DMS53 treated with DMSO at 0.1 percent for 48 hours (cell line): ENCODE measurements around the gene SLC24A4.

Source experiments
- DNase-seq: peaks from one replicate; lab custom pipeline; 2025; ENCODE audit not compliant: unreplicated experiment; lab: John Stamatoyannopoulos, UW

SLC24A4 gene

GRCh38 chr14:92494512-92494911, 171.5 kb downstream of the SLC24A4 start:
- no peak for DNase-seq

GRCh38 chr14:92495027-92495426, 172.1 kb downstream of the SLC24A4 start:
- DNase-seq, result no peak

GRCh38 chr14:92496191-92496857, 173.4 kb downstream of the SLC24A4 start:
- no peak for DNase-seq

DNA sequence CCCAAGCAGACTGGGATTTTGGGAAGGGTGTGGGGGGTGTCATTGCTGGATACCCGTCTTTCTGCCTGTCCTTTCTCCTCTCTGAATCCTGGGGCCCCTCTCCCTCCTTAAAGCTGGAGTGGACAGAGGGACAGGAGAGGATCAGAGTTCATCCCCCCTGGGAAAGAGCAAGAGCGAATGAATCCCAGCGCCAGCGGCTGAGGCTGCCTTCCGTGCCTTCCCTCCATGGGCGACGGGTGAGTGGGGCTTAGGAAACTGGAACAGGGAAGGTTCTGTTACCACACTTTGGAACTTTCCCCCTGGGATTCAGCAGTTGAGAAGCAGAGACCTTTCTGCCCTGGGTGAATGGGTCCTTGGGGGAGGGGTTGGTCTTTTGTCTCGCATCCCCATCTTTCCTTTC, 174.4 kb downstream of the SLC24A4 start:
- DNase-seq, result no peak

DNA sequence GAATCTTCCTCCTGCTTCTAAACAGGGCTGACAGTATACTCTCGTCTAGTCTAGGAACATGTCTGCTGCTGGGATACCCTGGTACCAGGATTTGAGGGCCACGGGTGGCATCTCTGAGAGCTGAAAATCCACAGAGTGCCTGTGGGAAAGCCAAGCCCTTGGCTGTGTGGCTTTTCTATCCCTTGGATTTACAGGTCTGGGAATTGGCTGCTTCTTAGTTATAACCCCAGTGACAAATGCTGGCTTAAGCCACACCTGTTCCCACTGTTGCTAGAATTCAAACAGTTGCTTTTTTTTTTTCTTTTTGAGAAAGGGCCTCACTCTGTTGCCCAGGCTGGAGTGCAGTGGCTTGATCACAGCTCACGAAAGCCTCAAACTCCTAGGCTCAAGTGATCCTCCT, 176.3 kb downstream of the SLC24A4 start:
- DNase-seq, result no peak

DNA sequence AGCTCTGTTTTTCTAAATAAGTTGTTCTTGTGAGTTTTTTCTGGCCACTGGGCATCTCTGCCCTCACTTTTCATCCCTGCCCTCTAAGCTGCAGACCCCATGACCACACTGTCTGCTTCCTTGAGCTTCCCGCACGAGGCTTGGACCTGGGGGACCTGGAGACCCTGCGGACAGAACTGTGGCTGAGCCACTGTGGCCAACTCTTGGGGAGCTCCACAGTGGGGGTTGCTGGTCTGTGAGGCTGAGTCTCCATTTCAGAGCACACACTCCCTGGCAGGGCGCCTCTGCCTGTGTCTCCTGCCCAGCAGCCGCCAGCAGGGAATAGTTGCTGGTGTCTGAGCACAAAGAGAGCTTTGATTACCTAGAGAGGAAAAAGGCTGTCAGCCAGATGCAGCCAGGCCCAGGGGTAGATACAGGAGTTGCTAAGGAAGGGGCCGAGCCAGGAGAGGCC, 177.6 kb downstream of the SLC24A4 start:
- DNase-seq, result no peak

DNA sequence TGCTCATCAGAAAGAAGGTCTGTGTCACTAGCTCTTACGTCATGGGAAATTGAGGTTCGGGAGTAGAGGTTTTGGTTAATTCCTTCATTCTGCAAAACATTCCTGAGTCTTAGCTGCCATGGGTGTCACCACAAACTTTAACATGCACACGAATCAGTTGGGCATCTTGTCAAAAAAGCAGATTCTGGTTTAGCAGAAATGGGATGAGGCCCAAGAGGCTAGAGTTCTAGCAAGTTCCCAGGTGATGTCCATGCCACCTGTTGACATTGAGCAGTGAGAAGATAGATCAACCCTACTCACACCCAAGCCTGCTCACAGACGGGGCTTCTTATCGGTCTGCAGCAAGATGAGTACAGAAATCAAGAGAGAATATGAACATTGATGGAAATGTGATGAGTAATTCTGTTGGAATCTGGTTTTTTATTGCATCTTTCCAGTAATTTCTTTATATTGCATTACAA, 179.0 kb downstream of the SLC24A4 start:
- no peak for DNase-seq

- no peak for DNase-seq
Observed at GRCh38 chr14:92502541-92503286, 179.7 kb downstream of the SLC24A4 start.

DNA sequence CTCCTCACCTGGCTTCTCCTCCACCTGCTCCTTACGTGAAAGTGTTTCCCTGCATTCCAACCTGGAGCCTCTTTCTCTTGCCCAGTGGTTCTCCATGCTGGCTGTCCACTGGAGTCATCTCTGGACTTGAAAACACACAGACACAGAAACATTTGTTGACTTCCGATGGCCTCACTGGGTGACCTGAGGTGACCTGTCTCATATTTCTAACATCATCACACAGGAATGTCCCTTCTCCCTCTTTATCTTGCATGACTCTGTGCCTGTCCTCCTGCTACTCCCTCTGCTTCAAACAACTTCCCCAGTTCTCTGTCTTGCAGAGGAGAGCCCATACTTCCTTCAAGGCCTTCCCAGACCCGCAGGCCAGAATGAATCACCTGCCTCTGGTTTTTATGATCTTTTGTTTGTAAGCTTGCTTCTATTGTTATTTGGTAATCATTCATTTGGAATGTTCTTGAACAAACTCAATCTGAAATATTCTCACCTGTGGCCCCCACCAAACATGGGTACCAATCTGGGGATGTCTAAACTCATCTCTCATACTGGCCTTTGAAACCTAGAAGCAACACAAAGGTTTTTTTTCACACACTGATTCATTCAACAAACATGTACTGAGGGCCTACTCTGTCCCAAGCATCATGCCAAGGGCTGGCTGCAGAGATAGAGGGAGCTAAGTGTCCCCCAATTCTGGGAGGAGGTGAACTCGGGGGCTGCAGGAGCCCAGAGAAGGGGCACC, 181.0 kb downstream of the SLC24A4 start:
- peak; percentile 35 for DNase-seq

DNA sequence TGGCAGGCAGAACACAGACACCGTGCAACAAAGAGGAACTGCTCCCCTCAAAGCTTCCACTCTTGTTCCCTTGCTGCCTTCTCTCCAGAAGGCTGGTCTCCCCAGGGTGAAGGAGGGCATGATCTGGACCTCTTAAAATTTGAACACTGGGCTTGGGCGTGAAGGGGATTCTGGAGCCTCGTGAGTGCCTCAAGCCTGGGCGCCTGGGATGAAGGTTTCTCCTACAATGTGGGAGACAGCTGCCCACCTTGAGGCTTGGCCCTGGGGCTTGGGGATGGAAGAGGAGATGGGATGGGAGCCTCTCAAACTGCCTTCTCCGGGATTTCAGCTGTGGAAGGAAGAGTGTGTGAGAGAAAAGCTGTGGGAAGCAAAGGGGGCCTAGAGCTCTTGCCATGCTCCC, 182.9 kb downstream of the SLC24A4 start:
- no peak for DNase-seq

DNA sequence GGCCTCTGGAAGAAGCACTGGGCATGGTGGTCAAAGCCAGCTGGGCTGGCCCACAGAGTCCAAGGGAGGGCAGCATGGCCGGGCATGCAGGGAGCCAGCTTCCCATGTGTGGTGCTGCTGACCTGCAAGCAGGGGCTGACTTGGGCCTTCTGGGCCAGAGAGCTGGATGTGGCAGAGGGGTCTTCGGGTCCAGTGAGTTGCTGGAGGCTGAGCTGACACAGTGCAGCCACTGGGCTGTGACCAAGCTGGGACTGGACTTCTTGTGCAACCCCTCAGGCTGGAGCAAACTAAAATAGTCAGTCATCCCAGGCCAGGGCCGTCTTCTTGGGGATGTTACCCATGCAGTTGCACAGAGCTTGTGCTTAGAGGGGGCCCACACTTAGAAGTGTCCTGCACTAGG, 183.3 kb downstream of the SLC24A4 start:
- no peak for DNase-seq

GRCh38 chr14:92507174-92507768, 184.3 kb downstream of the SLC24A4 start:
- DNase-seq, result peak; percentile 22

DNA sequence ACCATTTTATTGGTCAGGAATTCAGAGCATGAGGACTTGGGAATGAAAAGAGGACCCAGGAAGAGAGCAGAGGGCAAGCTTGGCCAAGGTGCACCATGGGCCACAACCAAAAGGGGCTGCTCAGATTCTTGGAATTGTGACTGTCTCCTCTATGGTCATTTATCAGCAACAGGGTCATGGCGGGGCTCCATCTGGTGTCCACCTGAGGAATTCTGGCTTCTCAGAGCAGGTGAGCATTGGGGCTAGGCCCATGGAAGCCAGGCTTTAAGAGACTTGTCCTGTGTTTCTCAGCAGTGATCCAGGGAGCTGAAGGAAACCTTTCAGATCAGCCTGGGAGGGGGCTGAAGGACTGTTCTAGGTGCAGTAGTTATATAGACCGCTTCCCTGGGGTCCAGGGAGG, 188.0 kb downstream of the SLC24A4 start:
- no peak for DNase-seq

- DNase-seq, result no peak
Observed at GRCh38 chr14:92511453-92512238, 188.7 kb downstream of the SLC24A4 start.

DNA sequence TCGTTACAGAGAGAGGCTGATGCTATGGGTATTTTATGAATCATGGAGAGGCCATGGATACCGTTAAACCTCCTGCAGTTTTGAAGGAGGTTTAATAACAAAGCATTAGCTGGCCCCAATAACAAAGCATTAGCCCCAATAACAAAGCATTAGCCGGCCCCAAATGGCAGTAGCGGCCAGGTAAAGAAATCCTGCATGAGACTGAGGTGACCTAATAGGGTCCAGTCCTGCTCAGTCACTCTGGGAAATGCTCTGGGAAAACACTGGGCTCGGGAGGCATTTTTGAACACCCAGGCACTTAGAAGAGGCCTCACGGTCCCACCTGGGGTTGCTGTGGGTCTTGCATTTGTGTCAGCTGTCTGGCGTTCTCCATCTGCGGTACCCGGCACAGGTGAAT, 189.8 kb downstream of the SLC24A4 start:
- DNase-seq, result no peak

DNA sequence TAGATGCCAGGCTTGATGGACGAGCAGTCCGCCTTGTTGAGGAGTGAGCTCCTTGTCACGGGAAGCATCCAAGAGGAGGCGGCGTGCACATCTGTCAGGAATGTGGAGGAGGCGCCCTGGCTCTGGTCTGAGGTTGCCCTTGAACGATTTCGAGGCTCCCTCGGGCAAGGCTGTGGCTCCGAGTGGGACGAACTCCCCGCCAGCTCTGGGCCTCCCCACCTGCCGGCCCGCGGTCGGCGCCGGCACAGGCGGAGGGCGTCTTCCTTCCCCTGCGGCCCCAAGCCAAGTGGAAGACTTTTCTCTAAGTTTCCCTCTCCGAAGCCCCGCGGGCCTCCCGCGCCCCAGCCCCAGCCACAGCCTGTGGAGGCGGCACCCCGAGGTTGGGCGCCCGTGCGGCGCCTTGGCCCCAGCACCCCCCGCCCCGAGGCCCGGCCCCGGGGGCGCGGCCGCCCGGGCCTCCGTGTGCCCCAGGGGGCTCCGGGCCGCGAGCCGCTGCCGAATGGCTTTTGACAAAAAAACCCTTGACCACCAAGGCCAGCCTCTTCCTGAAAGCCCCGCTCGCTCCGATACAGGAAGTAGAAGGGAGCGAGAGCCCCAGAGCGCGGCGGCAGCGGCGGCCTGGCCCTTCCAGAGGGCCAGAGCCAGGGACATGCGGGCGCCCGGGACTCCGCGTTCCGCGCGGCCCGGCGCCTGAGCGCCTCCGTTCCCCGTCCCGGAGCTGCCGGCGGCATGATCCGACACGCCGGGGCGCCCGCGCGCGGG, 190.4 kb downstream of the SLC24A4 start, which contains the start of gene RIN3:
TSS of gene RIN3 (plus strand) at position 578 of the 762 bp plus-strand sequence. CDS start at position 730, 152 bp downstream.
- peak; percentile 14 for DNase-seq

- DNase-seq, result no peak
Observed at GRCh38 chr14:92513966-92514843, 191.2 kb downstream of the SLC24A4 start.

DNA sequence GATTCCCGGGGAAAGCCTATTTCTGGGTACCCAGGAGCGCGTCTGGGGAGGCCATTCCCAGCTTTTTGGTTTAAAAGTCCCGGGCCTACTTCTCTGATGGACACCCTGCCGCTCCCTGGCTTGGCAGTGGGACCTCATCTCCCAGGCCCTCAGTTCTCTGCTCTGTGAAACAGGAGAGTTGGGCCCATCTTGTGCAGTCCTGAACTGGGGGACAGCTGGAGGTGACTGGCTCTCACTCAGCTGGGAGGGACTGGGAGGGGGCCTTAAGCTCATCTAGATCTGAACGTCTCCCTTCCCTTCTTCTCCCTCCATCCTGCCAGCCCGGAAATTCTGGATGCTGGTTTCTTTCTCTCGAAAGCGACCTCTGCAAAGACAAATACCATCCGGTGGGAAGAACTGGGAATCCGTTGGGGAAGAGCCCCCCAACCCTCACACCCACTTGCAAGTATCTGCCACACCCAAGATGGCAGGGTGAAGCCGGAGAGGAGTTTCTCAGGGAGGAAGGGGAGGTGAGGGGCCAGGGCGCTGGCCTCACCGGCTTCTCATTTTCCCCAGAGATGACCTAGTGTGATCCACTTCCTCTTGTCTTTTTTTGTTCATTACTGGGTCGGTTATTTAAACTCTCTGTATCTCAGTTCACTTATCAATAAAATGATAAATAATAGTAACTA, 192.0 kb downstream of the SLC24A4 start:
- DNase-seq, result no peak
